T-helper 1 cell treated with Interleukin-12 subunit alpha and Interleukin-12 subunit beta and Interleukin-4 antibody, amounts not matched to agents 30 ng/mL and 1 ng/mL, for 36 hours (primary cell): Measurements from ENCODE around the gene MBD3L3. TPM values are rescaled to one million over a fixed set of nuclear protein-coding genes. Genes with fewer than 3 reads are reported as not detected.
"Not testable (repeated sequence)": the region's sequence is repeated elsewhere in the genome, so short reads cannot be mapped to it uniquely, and the experiment has no call there.

Source experiments
- intact Hi-C: fragments of 100-400 bp; cut with micrococcal nuclease; formaldehyde crosslinking; loops from one replicate; pipeline ENCODE4 v1.15.1; 2024
- total RNA-seq: library from RNA; stranded (reverse); gene quantifications from 2 replicates; pipeline ENCODE4 v1.2.3, GENCODE V29; 2022

Gene MBD3L3
- total RNA-seq, 1 donor from 2014 or later: not detected

GRCh38 chr19:7063764-7064418, 5.4 kb upstream of the MBD3L3 start:
- intact Hi-C loops: no loop called here

- intact Hi-C loops: no loop called here
Measured at GRCh38 chr19:7063339-7063738, 4.9 kb upstream of the MBD3L3 start.

GRCh38 chr19:7059977-7060376, 1.5 kb upstream of the MBD3L3 start:
- intact Hi-C loops: not testable (repeated sequence)

GRCh38 chr19:7056371-7056770, 2.1 kb downstream of the MBD3L3 start:
- intact Hi-C loops: not testable (repeated sequence)

GRCh38 chr19:7055679-7056078, 2.8 kb downstream of the MBD3L3 start:
- intact Hi-C loops: not testable (repeated sequence)

- intact Hi-C loops: not testable (repeated sequence)
Measured at GRCh38 chr19:7054635-7055368, 3.7 kb downstream of the MBD3L3 start.

- intact Hi-C loops: not testable (repeated sequence)
Measured at GRCh38 chr19:7052896-7053295, 5.6 kb downstream of the MBD3L3 start.

GRCh38 chr19:7051421-7051820, 7.1 kb downstream of the MBD3L3 start:
- intact Hi-C loops: not testable (repeated sequence)

GRCh38 chr19:7049021-7049420, 9.5 kb downstream of the MBD3L3 start, which contains the start of gene MBD3L2:
Gene MBD3L2 (plus strand): TSS chr19:7049321. CDS start chr19:7049374, 53 bp downstream.
- intact Hi-C loops: not testable (repeated sequence)

GRCh38 chr19:7041563-7041962, 16.9 kb downstream of the MBD3L3 start:
- intact Hi-C loops: not testable (repeated sequence)

- intact Hi-C loops: not testable (repeated sequence)
Measured at GRCh38 chr19:7040079-7040478, 18.4 kb downstream of the MBD3L3 start, which contains the start of gene MBD3L4. Gene MBD3L4 (minus strand): TSS chr19:7040179. CDS start chr19:7040144, 35 bp downstream.

GRCh38 chr19:7030278-7030677, 28.2 kb downstream of the MBD3L3 start, which contains the start of gene MBD3L5:
Gene MBD3L5 (plus strand): TSS chr19:7030578. CDS start chr19:7030612, 34 bp downstream.
- intact Hi-C loops: not testable (repeated sequence)

- intact Hi-C loops: not testable (repeated sequence)
Measured at GRCh38 chr19:7028790-7029189, 29.7 kb downstream of the MBD3L3 start.

GRCh38 chr19:7021331-7021730, 37.1 kb downstream of the MBD3L3 start, which contains the start of gene MBD3L2B:
Gene MBD3L2B (minus strand): TSS chr19:7021431. CDS start chr19:7021397, 34 bp downstream.
- intact Hi-C loops: not testable (repeated sequence)

GRCh38 chr19:7018828-7019227, 39.6 kb downstream of the MBD3L3 start:
- intact Hi-C loops: no loop called here

GRCh38 chr19:7013678-7014077, 44.8 kb downstream of the MBD3L3 start:
- intact Hi-C loops: no loop called here

GRCh38 chr19:7010722-7011593, 47.5 kb downstream of the MBD3L3 start:
- intact Hi-C loops: no loop called here

GRCh38 chr19:7007859-7008258, 50.6 kb downstream of the MBD3L3 start:
- intact Hi-C loops: no loop called here
